GM23248 (cell line): ENCODE measurements around the gene PIEZO1. TPM values are rescaled to one million over a fixed set of nuclear protein-coding genes. Genes with fewer than 3 reads are reported as not detected.

Experiments
- DNase-seq: peaks from one replicate; pipeline ENCODE4 v3.0.0-alpha.2; 2015
- H2AFZ ChIP-seq: fragments of 200-600 bp; sonication (generic); 2 replicates; pipeline ENCODE4 v1.6.1; 2016; ENCODE audit warnings: antibody characterized with exemption
- H3F3A ChIP-seq: fragments of 200-600 bp; sonication (generic); 2 replicates; pipeline ENCODE4 v1.6.1; 2016; ENCODE audit warnings: mild to moderate bottlenecking, antibody characterized with exemption, mixed run types; ENCODE audit not compliant: insufficient read depth
- H3K27ac ChIP-seq: fragments of 200-600 bp; sonication (generic); 2 replicates; pipeline ENCODE4 v1.5.1; 2016; ENCODE audit warnings: mild to moderate bottlenecking
- H3K27me3 ChIP-seq: fragments of 200-600 bp; sonication (generic); replicated peaks from 2 replicates; pipeline ENCODE4 v1.6.1; 2016; ENCODE audit warnings: mild to moderate bottlenecking; ENCODE audit not compliant: insufficient read depth
- H3K36me3 ChIP-seq: fragments of 200-600 bp; sonication (generic); 2 replicates; pipeline ENCODE4 v1.6.1; 2016; ENCODE audit warnings: low read depth, mild to moderate bottlenecking
- H3K4me1 ChIP-seq: fragments of 200-600 bp; sonication (generic); 2 replicates; pipeline ENCODE4 v1.6.1; 2016; ENCODE audit warnings: mild to moderate bottlenecking; ENCODE audit not compliant: insufficient read depth
- H3K4me2 ChIP-seq: fragments of 200-600 bp; sonication (generic); one replicate; pipeline ENCODE4 v1.6.1; 2016; ENCODE audit warnings: mild to moderate bottlenecking; ENCODE audit not compliant: unreplicated experiment
- H3K4me3 ChIP-seq: fragments of 200-600 bp; sonication (generic); 2 replicates; pipeline ENCODE4 v1.5.1; 2016; ENCODE audit warnings: mild to moderate bottlenecking
- H3K79me2 ChIP-seq: fragments of 200-600 bp; sonication (generic); 2 replicates; pipeline ENCODE4 v1.6.1; 2016; ENCODE audit warnings: mild to moderate bottlenecking; ENCODE audit not compliant: insufficient read depth
- H3K9ac ChIP-seq: fragments of 200-600 bp; sonication (generic); 2 replicates; pipeline ENCODE4 v1.6.1; 2016; ENCODE audit warnings: mild to moderate bottlenecking
- H3K9me2 ChIP-seq: fragments of 200-600 bp; sonication (generic); 2 replicates; pipeline ENCODE4 v1.6.1; 2016; ENCODE audit warnings: mixed run types, mild to moderate bottlenecking, moderate library complexity; ENCODE audit not compliant: insufficient read depth
- H3K9me3 ChIP-seq: fragments of 200-600 bp; sonication (generic); one replicate; pipeline ENCODE4 v1.6.1; 2017; ENCODE audit warnings: low read depth
- H4K20me1 ChIP-seq: fragments of 200-600 bp; sonication (generic); 2 replicates; pipeline ENCODE4 v1.6.0; 2016; ENCODE audit not compliant: insufficient read depth
- EZH2 ChIP-seq: fragments of 200-600 bp; sonication (generic); IDR thresholded peaks from 2 replicates; pipeline ENCODE4 v1.6.1; 2018; ENCODE audit warnings: antibody characterized with exemption, mild to moderate bottlenecking; ENCODE audit not compliant: insufficient read depth, poor library complexity, severe bottlenecking
- EZH2phosphoT487 ChIP-seq: fragments of 200-600 bp; sonication (generic); IDR thresholded peaks from 2 replicates; pipeline ENCODE4 v1.6.1; 2018; ENCODE audit warnings: antibody characterized with exemption, moderate library complexity, mild to moderate bottlenecking, low read depth; ENCODE audit not compliant: insufficient read depth
- WGBS, 2 experiments: methylation state at CpG; one replicate each; pipeline ENCODE4 v1.1.6; 2015 to 2017; ENCODE audit warnings: low lambda C conversion rate in 2 of 2, low coverage in 1 of 2; ENCODE audit errors: missing lambda C conversion rate in 2 of 2; 5-methylcytosine and 5-hydroxymethylcytosine counted together
- in situ Hi-C: fragments of 300-500 bp; cut with MboI; formaldehyde crosslinking; loops from 2 replicates; pipeline ENCODE4 v1.15.0; 2020
- polyA plus RNA-seq: library from polyadenylated mRNA; unstranded; fragments of >200 nt; fragmentation: Nextera tagmentation; extraction: Ambion mirVana; gene quantifications from 2 replicates; pipeline ENCODE4 v1.2.1, GENCODE V29; 2016
- total RNA-seq: library from RNA; depleted of rRNA; stranded (reverse); fragments of >200 nt; shearing (Covaris generic); gene quantifications from 2 replicates; pipeline ENCODE4 v1.2.3, GENCODE V29; 2014

Gene PIEZO1
- total and polyA plus RNA-seq, 2 experiments from 2014 or later = 95.3 to 223 TPM

DNA sequence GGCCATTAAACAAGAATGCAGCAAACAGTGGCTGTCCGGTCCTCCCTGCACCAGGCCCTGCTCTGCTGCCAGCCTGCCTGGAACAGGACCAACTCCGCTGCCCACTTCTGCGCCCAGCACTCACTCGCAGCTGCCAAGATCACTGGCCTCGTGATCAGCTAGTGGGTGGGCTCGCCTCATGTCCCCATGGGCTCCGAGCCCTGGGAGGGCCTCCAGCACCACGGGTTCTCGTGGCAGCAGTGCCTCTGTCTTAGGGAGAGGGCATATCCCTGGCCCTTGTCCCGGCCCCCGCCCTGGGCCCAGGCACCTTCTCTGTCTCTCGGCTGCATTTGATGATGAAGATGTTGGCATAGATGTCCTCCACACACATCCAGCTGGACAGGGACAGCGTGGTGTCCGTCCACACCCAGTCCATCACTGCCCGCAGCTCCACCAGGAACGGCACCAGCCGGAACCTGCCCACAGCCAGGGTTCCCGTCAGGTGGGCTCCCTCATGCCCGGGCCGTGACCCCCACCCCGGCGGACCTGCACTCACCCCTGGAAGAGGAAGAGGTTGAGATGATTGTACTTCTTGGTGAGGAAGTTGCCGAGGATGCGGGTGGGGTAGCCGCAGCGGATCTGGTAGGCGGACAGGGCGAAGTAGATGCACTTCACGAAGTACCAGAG lies 65.6 kb downstream of the PIEZO1 start:
- 91 to 92% methylated on average over 28 to 29 of the region's 29 CpGs for WGBS, 2 experiments

DNA sequence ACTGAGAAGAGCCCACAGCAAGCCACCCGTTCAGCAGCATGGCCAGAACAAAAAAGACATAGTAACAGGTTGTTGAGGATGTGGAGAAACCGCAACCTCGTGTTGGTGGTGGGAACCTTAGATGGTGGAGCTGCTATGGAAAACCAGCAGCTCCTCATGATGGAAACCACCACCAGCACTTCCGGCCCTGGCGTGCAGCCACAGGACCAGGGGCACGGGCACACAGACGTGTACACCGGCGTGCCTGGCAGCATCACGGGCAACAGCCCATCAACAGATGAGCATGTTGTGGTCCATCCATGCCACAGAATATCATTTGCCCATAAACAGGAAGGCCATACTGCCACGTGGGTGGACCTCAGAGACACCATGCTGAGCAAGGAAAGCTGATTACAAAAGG lies 66.8 kb downstream of the PIEZO1 start:
- no peaks in the 10 kb centered on the region for H3K9me2 ChIP-seq
- 96 to 98% methylated on average over 11 of the region's 11 CpGs for WGBS, 2 experiments
- H3K27ac ChIP-seq = no peak overlapping the region
- in situ Hi-C loops = no loop called here
- H3F3A ChIP-seq = peaks cover 15% of the 10 kb centered on the region
- H3K4me3 ChIP-seq = no peak overlapping the region
- H2AFZ ChIP-seq = no peak overlapping the region
- no peaks in the 10 kb centered on the region for H4K20me1 ChIP-seq
- H3K36me3 ChIP-seq = peaks cover 14% of the 10 kb centered on the region; the same call in 1 of the 2 replicates
- no peak for DNase-seq
- no peaks in the 10 kb centered on the region for H3K4me1 ChIP-seq
- H3K9me3 ChIP-seq = no peaks in the 10 kb centered on the region
- no peak overlapping the region for H3K9ac ChIP-seq
- H3K79me2 ChIP-seq = 0 out of 2 replicates have a peak, but pooled peaks cover 5% of the 10 kb centered on the region
- H3K4me2 ChIP-seq = no peak overlapping the region
- no peaks in the 10 kb centered on the region for H3K27me3 ChIP-seq
- TF ChIP-seq EZH2phosphoT487 (no peak), EZH2 (no peak)

More for the DNA sequence above, 65.6 kb downstream of the PIEZO1 start:
- Histone ChIP-seq H3K9me2 (no peaks in the 10 kb centered on the region), H3K4me2 (no peak overlapping the region), H3K9ac (no peak overlapping the region), H3K79me2 (0 out of 2 replicates have a peak, but pooled peaks cover 9% of the 10 kb centered on the region), H3F3A (peaks cover 15% of the 10 kb centered on the region), H3K36me3 (peaks cover 14% of the 10 kb centered on the region; the same call in 1 of the 2 replicates), H3K27me3 (no peaks in the 10 kb centered on the region), H2AFZ (no peak overlapping the region), H4K20me1 (no peaks in the 10 kb centered on the region), H3K4me1 (no peaks in the 10 kb centered on the region), H3K9me3 (no peaks in the 10 kb centered on the region), H3K4me3 (no peak overlapping the region), H3K27ac (no peak overlapping the region)
- no peak for DNase-seq
- in situ Hi-C loops = no loop called here
- no peak for TF ChIP-seq EZH2
- TF ChIP-seq EZH2phosphoT487 = no peak

DNA sequence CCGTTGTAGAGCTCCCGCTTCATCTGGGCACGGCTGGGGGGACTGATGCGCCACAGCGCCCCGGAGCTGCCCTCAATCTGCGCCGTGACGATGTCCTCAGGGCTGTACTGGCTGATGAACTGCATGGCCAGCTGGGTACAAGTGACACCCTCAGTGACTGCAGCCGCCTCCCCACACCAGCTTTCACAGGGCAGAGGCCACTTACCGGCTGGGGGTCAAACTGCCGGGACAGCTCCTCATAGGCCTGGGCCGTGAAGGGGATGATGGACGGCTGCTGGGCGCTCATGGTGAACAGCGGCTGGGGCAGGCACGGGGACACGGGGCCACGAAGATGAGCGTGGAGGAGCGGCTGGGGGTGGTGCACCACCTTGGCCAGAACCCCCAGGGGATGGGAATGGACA lies 68.4 kb downstream of the PIEZO1 start:
- Histone ChIP-seq H4K20me1 (no peaks in the 10 kb centered on the region), H3K79me2 (peaks cover 6% of the 10 kb centered on the region; the same call in 1 of the 2 replicates), H3K9me2 (no peaks in the 10 kb centered on the region), H3F3A (peaks cover 15% of the 10 kb centered on the region), H3K27me3 (no peaks in the 10 kb centered on the region), H3K4me2 (no peak overlapping the region), H3K9me3 (no peaks in the 10 kb centered on the region), H3K4me3 (no peak overlapping the region), H2AFZ (no peak overlapping the region), H3K9ac (no peak overlapping the region), H3K4me1 (no peaks in the 10 kb centered on the region), H3K27ac (no peak overlapping the region), H3K36me3 (peaks cover 14% of the 10 kb centered on the region; the same call in 1 of the 2 replicates)
- no peak for DNase-seq
- 96 to 97% methylated on average over 20 to 21 of the region's 21 CpGs for WGBS, 2 experiments
- TF ChIP-seq EZH2phosphoT487 (no peak), EZH2 (no peak)
- in situ Hi-C loops = no loop called here

DNA sequence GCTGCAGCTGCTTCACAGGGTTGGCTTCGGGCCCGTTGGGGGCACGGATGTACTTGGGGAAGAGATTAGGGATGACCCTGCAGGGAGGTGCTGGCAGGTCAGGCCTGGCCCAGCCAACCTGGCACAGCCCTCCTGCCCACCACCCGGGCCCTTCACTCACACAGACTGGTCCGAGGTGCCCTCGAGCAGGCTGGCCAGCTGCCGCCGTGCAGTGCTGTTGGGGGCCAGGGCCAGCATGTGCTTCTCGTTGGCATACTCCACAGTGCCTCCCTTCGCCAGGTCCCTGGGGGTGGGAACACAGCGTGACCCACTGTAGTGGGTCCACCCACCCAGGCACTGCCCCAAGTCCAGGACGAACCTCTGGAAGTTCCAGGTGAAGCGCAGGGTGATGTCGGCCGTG lies 68.8 kb downstream of the PIEZO1 start:
- Histone ChIP-seq H3K9me3 (no peaks in the 10 kb centered on the region), H3K4me1 (no peaks in the 10 kb centered on the region), H3K36me3 (peaks cover 14% of the 10 kb centered on the region; the same call in 1 of the 2 replicates), H2AFZ (no peak overlapping the region), H3K9me2 (no peaks in the 10 kb centered on the region), H4K20me1 (no peaks in the 10 kb centered on the region), H3K79me2 (peaks cover 10% of the 10 kb centered on the region; the same call in 1 of the 2 replicates), H3F3A (peaks cover 15% of the 10 kb centered on the region), H3K4me3 (no peak overlapping the region), H3K27ac (no peak overlapping the region), H3K4me2 (no peak overlapping the region), H3K27me3 (no peaks in the 10 kb centered on the region), H3K9ac (no peak overlapping the region)
- TF ChIP-seq EZH2 = no peak
- no peak for TF ChIP-seq EZH2phosphoT487
- no peak for DNase-seq
- in situ Hi-C loops = no loop called here
- WGBS, 2 experiments = 86 to 88% methylated on average over 10 to 13 of the region's 15 CpGs
